HCT116 (cell line): Measurements from ENCODE around the gene ANKZF1.

Experiments used
- EZH2 ChIP-seq: fragments of 200-600 bp; sonication (generic); IDR thresholded peaks from 2 replicates; pipeline ENCODE4 v1.6.1; 2017; ENCODE audit warnings: antibody characterized with exemption, mixed run types
- POLR2A ChIP-seq: IDR thresholded peaks from 2 replicates; pipeline ENCODE4 v1.7.0; 2011; ENCODE audit warnings: borderline replicate concordance; ENCODE audit not compliant: insufficient read depth, insufficient read length; ENCODE audit errors: extremely low read depth

DNA sequence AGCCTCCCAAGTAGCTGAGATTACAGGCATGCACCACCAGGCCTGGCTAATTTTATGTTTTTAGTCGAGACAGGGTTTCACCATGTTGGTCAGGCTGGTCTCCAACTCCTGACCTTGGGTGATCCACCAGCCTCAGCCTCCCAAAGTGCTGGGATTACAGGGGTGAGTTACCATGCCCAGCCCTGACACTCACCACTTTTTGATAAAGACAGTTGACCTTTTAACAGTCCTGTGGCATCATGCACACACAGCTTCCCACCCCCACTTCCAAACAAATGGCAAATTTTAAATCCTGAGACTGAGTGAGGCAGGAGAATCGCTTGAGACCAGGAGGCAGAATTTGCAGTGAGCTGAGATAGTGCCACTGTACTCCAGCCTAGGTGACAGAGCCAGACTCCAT is 43.4 kb downstream of the ANKZF1 start:
- TF ChIP-seq EZH2: no peak
- TF ChIP-seq POLR2A: no peak
